Embryonic facial prominence (tissue), 1 donor: ENCODE results near the gene SUV39H2.
"Not testable (repeated sequence)": the region's sequence is repeated elsewhere in the genome, so short reads cannot be mapped to it uniquely, and the experiment has no call there.

Experiments used
- DNase-seq: peaks from one replicate; pipeline ENCODE4 v3.0.0-alpha.2; 2016; ENCODE audit errors: extremely low spot score

Gene SUV39H2, protein sequence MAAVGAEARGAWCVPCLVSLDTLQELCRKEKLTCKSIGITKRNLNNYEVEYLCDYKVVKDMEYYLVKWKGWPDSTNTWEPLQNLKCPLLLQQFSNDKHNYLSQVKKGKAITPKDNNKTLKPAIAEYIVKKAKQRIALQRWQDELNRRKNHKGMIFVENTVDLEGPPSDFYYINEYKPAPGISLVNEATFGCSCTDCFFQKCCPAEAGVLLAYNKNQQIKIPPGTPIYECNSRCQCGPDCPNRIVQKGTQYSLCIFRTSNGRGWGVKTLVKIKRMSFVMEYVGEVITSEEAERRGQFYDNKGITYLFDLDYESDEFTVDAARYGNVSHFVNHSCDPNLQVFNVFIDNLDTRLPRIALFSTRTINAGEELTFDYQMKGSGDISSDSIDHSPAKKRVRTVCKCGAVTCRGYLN

GRCh38 chr10:14878266-14879123 is at the start of gene SUV39H2:
TSS of gene SUV39H2 (plus strand) at chr10:14878866. CDS start at chr10:14878889, 23 bp downstream.
- peak; percentile 90 for DNase-seq

DNA sequence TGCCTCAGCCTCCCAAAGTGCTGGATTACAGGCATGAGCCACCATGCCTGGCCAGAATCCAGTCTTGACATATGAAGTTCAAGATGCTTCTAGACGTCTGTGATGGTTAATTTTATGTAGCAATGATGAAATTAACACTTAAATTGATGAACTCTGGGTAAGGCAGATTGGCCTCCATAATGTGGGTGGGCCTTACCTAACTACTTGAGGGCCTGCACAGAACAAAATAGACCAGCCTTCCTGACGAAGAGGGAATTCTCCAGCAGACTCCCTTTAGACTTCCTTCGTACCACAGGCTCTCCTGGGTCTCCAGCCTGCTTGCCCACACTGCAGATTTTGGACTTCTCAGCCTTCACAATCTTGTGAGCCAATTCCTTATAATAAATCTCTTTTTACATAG is 45.6 kb upstream of the SUV39H2 start:
- DNase-seq: no peak

GRCh38 chr10:14836208-14836607 is 42.5 kb upstream of the SUV39H2 start:
- no peak for DNase-seq

- DNase-seq: peak; percentile 28
These were observed 41.5 kb upstream of the SUV39H2 start for GRCh38 chr10:14837003-14837756.

DNA sequence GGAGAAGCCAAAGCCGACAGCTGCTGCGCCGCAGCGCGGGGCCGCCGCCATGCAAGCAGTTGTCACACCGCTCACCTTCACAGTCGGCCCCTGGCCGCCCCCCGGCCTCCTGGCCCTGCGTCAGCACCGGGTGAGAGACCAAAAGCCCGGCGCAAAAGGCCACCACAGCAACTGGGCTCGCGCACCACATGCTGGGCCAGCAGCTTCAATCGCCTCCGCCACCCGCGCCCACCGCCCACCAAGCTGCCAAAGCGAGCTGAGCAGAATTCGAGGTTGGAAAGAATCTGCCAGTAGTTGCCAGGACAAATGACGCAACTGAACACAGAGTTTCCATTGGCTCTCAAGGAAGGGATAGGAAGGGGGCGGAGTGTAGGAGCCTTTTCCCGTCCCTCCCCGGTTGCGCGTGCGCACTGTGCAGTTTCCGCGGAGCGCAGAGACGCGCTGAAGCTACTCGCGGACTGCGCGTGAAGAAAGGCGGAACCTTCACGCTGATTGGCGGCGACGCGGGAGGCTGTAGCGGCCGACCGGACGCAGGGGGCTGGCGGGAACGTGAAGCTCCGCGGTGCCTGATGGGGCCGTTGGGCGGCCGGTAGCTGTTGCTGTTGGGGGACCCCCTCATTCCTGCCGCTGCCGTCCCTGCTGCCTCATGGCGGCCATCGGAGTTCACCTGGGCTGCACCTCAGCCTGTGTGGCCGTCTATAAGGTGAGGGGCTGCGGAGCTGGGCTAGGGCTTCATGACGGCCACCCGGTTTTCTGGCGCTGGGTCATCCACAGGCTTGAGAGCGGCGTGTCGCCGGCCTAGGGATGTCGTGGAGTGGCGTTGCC is 40.7 kb upstream of the SUV39H2 start, which contains the start of the genes CDNF, HSPA14 and MSANTD7:
Gene CDNF (minus strand): TSS at position 281 of the 825 bp plus-strand sequence. CDS start 91 bp downstream, at position 190.
Gene HSPA14 (plus strand): TSS at position 550 of the 825 bp plus-strand sequence. CDS start 97 bp downstream, at position 647.
Gene MSANTD7 (plus strand): TSS at position 550 of the 825 bp plus-strand sequence. CDS start 3,979 bp downstream, outside the sequence.
- DNase-seq: peak; percentile 98

DNA sequence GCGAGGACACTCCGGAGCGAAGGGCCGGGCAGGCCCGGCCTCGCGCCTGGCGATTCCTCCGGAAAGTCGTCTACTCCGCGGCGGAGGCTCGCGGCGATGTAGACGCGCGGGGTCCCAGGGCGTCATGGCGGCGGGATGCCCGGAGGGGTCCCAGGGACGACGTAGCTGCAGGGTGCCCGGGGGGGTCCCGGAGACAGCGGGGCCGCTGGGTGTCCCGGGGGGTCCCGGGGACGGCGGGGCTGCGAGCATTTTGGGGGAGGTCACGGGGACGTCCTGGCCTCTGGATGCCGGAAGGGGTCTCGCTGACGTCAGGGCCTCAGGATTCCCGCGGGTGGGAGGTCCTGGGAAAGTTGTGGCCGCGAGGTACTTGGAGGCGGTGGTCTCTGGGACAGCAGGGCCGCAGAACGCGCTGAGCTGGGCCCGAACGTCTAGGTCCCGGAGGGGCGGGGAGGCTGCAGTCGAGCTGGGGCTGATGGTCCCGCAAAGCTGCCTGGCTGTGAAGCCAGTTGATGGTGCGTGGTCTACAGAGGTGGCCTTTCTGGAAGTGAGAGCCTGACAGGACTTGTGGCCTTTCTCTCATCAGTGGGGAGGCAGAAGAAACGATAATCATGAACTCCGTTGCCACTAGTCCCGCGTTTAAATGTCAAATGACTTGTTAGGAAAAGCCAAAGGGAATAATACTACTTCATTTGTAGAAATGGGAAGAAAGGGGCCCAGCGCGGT is 39.9 kb upstream of the SUV39H2 start:
- peak; percentile 19 for DNase-seq

GRCh38 chr10:14839305-14839695 is 39.4 kb upstream of the SUV39H2 start:
- no peak for DNase-seq

- no peak for DNase-seq
These were observed 38.5 kb upstream of the SUV39H2 start for GRCh38 chr10:14840178-14840577.

DNA sequence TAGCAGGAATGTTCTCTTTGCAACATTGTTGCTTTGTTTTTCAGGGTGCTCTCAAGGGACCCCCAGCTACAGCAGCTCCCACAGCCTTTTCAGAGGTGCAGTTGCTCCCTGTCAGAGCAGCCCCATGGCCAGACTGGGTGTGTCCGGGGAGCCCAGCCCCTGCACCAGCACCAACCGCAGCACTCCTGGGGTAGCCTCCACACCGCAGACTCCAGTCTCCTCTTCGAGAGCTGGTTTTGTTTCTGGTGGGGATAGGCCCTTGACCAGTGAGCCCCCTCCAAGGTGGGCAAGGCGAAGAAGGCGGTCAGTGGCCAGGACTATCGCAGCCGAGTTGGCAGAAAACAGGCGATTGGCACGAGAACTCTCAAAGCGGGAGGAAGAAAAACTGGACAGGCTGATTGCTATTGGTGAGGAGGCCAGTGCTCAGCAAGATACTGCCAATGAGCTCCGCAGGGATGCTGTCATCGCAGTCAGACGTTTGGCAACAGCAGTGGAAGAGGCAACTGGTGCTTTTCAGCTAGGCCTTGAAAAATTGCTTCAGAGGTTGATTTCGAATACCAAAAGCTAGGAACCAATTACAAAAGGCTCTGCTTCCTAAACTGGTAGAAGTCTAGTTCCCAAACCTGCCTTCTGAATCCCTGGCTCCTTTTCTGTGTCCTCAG is 35.2 kb upstream of the SUV39H2 start:
- no peak for DNase-seq

- no peak for DNase-seq
These were observed 33.7 kb upstream of the SUV39H2 start for GRCh38 chr10:14844948-14845347.

DNA sequence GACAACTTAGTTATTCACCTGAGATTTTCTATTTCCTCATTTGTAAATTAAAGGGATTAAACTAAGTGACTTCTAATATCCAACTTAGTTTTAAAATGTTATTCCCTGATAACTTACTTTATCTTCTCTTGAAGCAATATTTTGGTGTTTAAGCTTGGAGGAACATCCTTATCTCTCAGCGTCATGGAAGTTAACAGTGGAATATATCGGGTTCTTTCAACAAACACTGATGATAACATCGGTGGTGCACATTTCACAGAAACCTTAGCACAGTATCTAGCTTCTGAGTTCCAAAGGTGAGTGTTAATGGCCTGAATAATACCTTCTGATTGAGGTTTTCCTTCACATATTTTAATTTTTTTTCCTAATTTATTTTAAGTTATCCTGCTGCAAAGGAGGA is 26.4 kb upstream of the SUV39H2 start:
- DNase-seq: no peak

DNA sequence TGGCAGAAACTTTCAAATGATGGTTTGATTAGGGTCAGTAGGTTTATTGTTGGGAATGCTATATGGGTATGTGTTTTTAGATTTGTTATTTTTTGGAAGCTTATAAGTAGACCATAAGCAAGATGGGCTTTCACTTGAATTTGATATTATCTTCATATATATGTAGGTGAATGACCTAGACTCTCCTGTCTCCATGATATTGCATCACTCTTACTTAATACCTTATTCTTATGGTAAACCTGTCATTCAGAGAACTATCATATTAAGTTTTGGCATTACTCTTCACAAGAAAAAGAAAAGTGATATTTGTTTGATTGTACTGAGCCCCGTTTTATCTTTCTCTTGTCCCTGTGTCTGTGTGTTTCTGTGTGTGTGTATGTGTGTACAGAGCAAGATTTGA is 23.2 kb upstream of the SUV39H2 start:
- DNase-seq: no peak

- no peak for DNase-seq
These were observed 20.2 kb upstream of the SUV39H2 start for GRCh38 chr10:14858338-14858960.

GRCh38 chr10:14859043-14859442 is 19.6 kb upstream of the SUV39H2 start:
- no peak for DNase-seq

DNA sequence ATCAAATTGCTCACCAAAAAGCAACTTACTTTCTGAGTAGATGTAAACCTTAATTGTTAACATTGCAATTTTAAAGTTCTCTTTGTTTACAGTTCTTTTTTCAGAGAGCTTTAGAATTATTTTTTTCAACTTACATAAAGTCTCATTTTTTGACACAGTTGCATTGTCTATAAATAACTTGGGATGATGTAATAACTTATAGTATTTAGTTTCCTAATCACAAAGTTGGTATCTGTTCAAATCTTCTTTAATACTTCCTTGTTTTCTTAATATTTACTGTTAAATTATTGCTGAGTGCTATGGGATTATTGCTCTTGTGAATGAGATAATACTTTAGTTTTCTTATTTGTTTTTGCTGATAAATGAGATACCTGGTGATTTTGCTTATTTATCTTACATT is 18.9 kb upstream of the SUV39H2 start:
- no peak for DNase-seq

- no peak for DNase-seq
These were observed 17.9 kb upstream of the SUV39H2 start for GRCh38 chr10:14860791-14861190.

DNA sequence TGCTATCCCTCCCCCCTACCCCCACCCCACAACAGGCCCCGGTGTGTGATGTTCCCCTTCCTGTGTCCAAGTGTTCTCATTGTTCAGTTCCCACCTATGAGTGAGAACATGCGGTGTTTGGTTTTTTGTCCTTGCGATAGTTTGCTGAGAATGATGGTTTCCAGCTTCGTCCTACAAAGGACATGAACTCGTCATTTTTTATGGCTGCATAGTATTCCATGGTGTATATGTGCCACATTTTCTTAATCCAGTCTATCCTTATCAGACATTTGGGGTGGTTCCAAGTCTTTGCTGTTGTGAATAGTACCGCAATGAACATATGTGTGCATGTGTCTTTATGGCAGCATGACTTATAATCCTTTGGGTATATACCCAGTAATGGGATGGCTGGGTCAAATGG is 14.2 kb upstream of the SUV39H2 start:
- DNase-seq: not testable (repeated sequence)

DNA sequence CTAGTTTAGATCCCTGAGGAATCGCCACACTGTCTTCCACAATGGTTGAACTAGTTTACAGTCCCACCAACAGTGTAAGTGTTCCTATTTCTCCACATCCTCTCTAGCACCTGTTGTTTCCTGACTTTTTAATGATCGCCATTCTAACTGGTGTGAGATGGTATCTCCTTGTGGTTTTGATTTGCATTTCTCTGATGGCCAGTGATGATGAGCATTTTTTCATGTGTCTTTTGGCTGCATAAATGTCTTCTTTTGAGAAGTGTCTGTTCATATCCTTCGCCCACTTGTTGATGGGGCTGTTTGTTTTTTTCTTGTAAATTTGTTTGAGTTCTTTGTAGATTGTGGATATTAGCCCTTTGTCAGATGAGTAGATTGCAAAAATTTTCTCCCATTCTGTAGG is 13.8 kb upstream of the SUV39H2 start:
- DNase-seq: not testable (repeated sequence)
